K562 (cell line): ENCODE measurements around the gene MFAP1. TPM values are rescaled to one million over a fixed set of nuclear protein-coding genes. Genes with fewer than 3 reads are reported as not detected.

Experiments used
- ARID3A ChIP-seq: IDR thresholded peaks from 2 replicates; pipeline ENCODE4 v1.6.1; 2012; ENCODE audit warnings: low read depth, low read length, improper control_type of control experiment, borderline replicate concordance
- EP300 ChIP-seq: IDR thresholded peaks from 2 replicates; pipeline ENCODE4 v1.6.1; 2012; ENCODE audit warnings: low read length, improper control_type of control experiment
- ERF ChIP-seq: fragments of 450-650 bp; formaldehyde crosslinking; IDR thresholded peaks from 2 replicates; pipeline ENCODE4 v1.4.0; 2020; ENCODE audit warnings: mild to moderate bottlenecking, mixed read lengths
- EWSR1 ChIP-seq: fragments of 450-650 bp; IDR thresholded peaks from 2 replicates; pipeline ENCODE4 v1.6.1; 2018; ENCODE audit warnings: borderline replicate concordance, mild to moderate bottlenecking, low read depth, moderate library complexity; ENCODE audit not compliant: partially characterized antibody
- HES1 ChIP-seq: fragments of 450-650 bp; IDR thresholded peaks from 2 replicates; pipeline ENCODE4 v1.6.1; 2016; ENCODE audit warnings: low read depth, mild to moderate bottlenecking, moderate library complexity
- HNRNPL ChIP-seq: fragments of 200-400 bp; formaldehyde crosslinking; IDR thresholded peaks from 2 replicates; pipeline ENCODE4 v1.6.1; 2017; ENCODE audit warnings: low read depth, mild to moderate bottlenecking, low read length
- HNRNPLL ChIP-seq: fragments of 200-400 bp; formaldehyde crosslinking; IDR thresholded peaks from 2 replicates; pipeline ENCODE4 v1.6.1; 2017; ENCODE audit warnings: low read length, low read depth, mild to moderate bottlenecking; ENCODE audit not compliant: poor library complexity, severe bottlenecking
- HSF4 ChIP-seq: fragments of 250-450 bp; sonication (Bioruptor Pico); IDR thresholded peaks from 2 replicates; pipeline ENCODE4 v2.1.2; 2022; ENCODE audit warnings: mild to moderate bottlenecking, moderate library complexity, borderline replicate concordance
- MCM5 ChIP-seq: fragments of 450-650 bp; IDR thresholded peaks from 2 replicates; pipeline ENCODE4 v1.6.1; 2016; ENCODE audit warnings: low read depth
- NFE2 ChIP-seq: IDR thresholded peaks from 2 replicates; pipeline ENCODE4 v1.6.1; 2014; ENCODE audit warnings: antibody characterized with exemption, low read depth
- NFE2L1 ChIP-seq: fragments of 450-650 bp; IDR thresholded peaks from 2 replicates; pipeline ENCODE4 v1.6.1; 2016; ENCODE audit warnings: missing genetic modification characterization, low read depth, mild to moderate bottlenecking, missing compliant biosample characterization, moderate library complexity, borderline replicate concordance
- NFIX ChIP-seq: fragments of 250-450 bp; sonication (Bioruptor Pico); IDR thresholded peaks from 2 replicates; pipeline ENCODE4 v1.4.0; 2020; ENCODE audit warnings: low read depth, mild to moderate bottlenecking, moderate library complexity
- POLR2G ChIP-seq: fragments of 200-400 bp; formaldehyde crosslinking; IDR thresholded peaks from 2 replicates; pipeline ENCODE4 v1.6.1; 2017; ENCODE audit warnings: low read depth, mild to moderate bottlenecking, antibody characterized with exemption, low read length, moderate library complexity
- PPARD ChIP-seq: fragments of 250-450 bp; sonication (Bioruptor Pico); IDR thresholded peaks from 2 replicates; pipeline ENCODE4 v1.8.0; 2022; ENCODE audit warnings: inconsistent platforms, mild to moderate bottlenecking, moderate library complexity
- RFX7 ChIP-seq: fragments of 250-450 bp; sonication (Bioruptor Pico); IDR thresholded peaks from 2 replicates; pipeline ENCODE4 v1.5.1; 2021; ENCODE audit warnings: mild to moderate bottlenecking
- RUNX1 ChIP-seq: sonication (generic); IDR thresholded peaks from 2 replicates; pipeline ENCODE4 v1.6.1; 2016; ENCODE audit warnings: antibody characterized with exemption, low read depth
- TEAD1 ChIP-seq, 2 experiments: fragments of 450-650 bp in 1 of 2; sonication (generic) in 1 of 2; formaldehyde crosslinking; IDR thresholded peaks; 2 replicates each; pipeline versions ENCODE4 v1.4.0 to v1.8.0; 2020 to 2022; ENCODE audit warnings: mild to moderate bottlenecking in 2 of 2, missing genetic modification reagents in 1 of 2
- TFE3 ChIP-seq: fragments of 450-650 bp; formaldehyde crosslinking; IDR thresholded peaks from 2 replicates; pipeline ENCODE4 v1.4.0; 2020; ENCODE audit warnings: mild to moderate bottlenecking, mixed read lengths
- U2AF2 ChIP-seq: fragments of 200-400 bp; formaldehyde crosslinking; optimal IDR thresholded peaks from 2 replicates; pipeline ENCODE3; 2017; ENCODE audit warnings: low read depth, mild to moderate bottlenecking, low read length
- XRCC4 ChIP-seq: IDR thresholded peaks from one replicate; pipeline ENCODE4 v1.6.1; 2011; ENCODE audit not compliant: insufficient read depth, insufficient read length; ENCODE audit errors: extremely low read depth
- ZKSCAN8 ChIP-seq: fragments of 200-800 bp; sonication (Bioruptor generic); IDR thresholded peaks from 2 replicates; pipeline ENCODE4 v1.6.1; 2016; ENCODE audit warnings: missing genetic modification characterization, missing compliant biosample characterization
- ZNF282 ChIP-seq: sonication (generic); formaldehyde crosslinking; IDR thresholded peaks from 2 replicates; pipeline ENCODE4 v1.8.1; 2023; ENCODE audit warnings: missing genetic modification reagents
- ZNF507 ChIP-seq: conservative IDR thresholded peaks from 2 replicates; pipeline ENCODE4 v1.6.1; 2017; ENCODE audit warnings: missing genetic modification characterization, missing compliant biosample characterization
- ZNF76 ChIP-seq: fragments of 250-450 bp; sonication (Bioruptor Pico); IDR thresholded peaks from 2 replicates; pipeline ENCODE4 v1.4.0; 2020; ENCODE audit warnings: mild to moderate bottlenecking, moderate library complexity, borderline replicate concordance
- polyA plus RNA-seq, 8 experiments: library from polyadenylated mRNA; depleted of rRNA in 4 of 8; stranded (reverse) in 5 of 8; unstranded in 3 of 8; fragments of >200 nt; fragmentation: Nextera tagmentation in 2 of 8; fragmentation: Illumina TruSeq in 1 of 8; extraction: Ambion mirVana in 2 of 8; extraction: Trizol in 1 of 8; gene quantifications; 2 replicates each; pipeline versions ENCODE4 v1.2.1 to v1.2.3, GENCODE V29; 2011 to 2014; ENCODE audit warnings: inconsistent platforms in 1 of 8, missing spikeins in 1 of 8
- total RNA-seq, 7 experiments: library from RNA; depleted of rRNA in 6 of 7; stranded (reverse); fragments of >200 nt in 6 of 7; fragmentation: Illumina TruSeq in 2 of 7; extraction: Trizol in 2 of 7; gene quantifications; 2 replicates each; pipeline versions ENCODE4 v1.2.1 to v1.2.3, GENCODE V29; 2011 to 2021; ENCODE audit warnings: low replicate concordance in 1 of 7

Gene MFAP1
- total and polyA plus RNA-seq, 9 of the 15 experiments (the other 6 are each of a cell fraction or from before 2014, with no cell fraction given), result 34.9 to 64.1 (median 48.2) TPM

- TF ChIP-seq HSF4 (no peak), EP300 (0 out of 2 replicates have a peak, but pooled peaks have one; percentile 25), HNRNPL (no peak), ARID3A (no peak), TEAD1 (CRISPR knock-in tag; IDR thresholded peaks at IDR 0.05) (no peak; a peak in 1 of 4 replicates), HNRNPLL (peak; percentile 79), PPARD (CRISPR knock-in tag) (no peak), RFX7 (CRISPR knock-in tag) (no peak), NFE2L1 (tag) (no peak), ERF (CRISPR knock-in tag) (no peak), NFIX (CRISPR knock-in tag) (no peak), TFE3 (CRISPR knock-in tag) (peak; percentile 99), ZKSCAN8 (CRISPR knock-in tag) (no peak), HES1 (no peak), ZNF507 (no peak), ZNF76 (CRISPR knock-in tag) (no peak), ZNF282 (CRISPR knock-in tag) (no peak), XRCC4 (no peak), NFE2 (no peak), MCM5 (no peak), POLR2G (peak; percentile 98), RUNX1 (no peak), U2AF2 (no peak), EWSR1 (no peak)
These were observed 32.3 kb downstream of the MFAP1 start, which contains the start of gene SERF2 (continued) for GRCh38 chr15:43791993-43792760.
